ENCODE results near the gene CFAP68. TPM values are rescaled to one million over a fixed set of nuclear protein-coding genes. Genes with fewer than 3 reads are reported as not detected.
"Not testable (repeated sequence)": the region's sequence is repeated elsewhere in the genome, so short reads cannot be mapped to it uniquely, and the experiment has no call there.

Gene CFAP68
- total RNA-seq, 1 donor from 2014 or later, result 9.6 TPM

- no peak for DNase-seq (ENCODE audit: extremely low read depth, low read depth, low spot score)
These were observed 9.2 kb upstream of the CFAP68 start for GRCh38 chr11:111870113-111870512.

- no peak for DNase-seq (ENCODE audit: extremely low read depth, low read depth, low spot score)
These were observed 8.8 kb upstream of the CFAP68 start for GRCh38 chr11:111870522-111870885.

GRCh38 chr11:111870886-111871692, 8.3 kb upstream of the CFAP68 start, which contains the start of gene ALG9:
TSS of gene ALG9 (minus strand) at chr11:111871581. CDS start at chr11:111871482, 99 bp downstream.
- DNase-seq (ENCODE audit: extremely low read depth, low read depth, low spot score), result no peak

GRCh38 chr11:111871693-111872161, 7.6 kb upstream of the CFAP68 start:
- no peak for DNase-seq (ENCODE audit: extremely low read depth, low read depth, low spot score)

GRCh38 chr11:111878385-111878848, 924 bp upstream of the CFAP68 start:
- peak; percentile 9 for DNase-seq (ENCODE audit: extremely low read depth, low read depth, low spot score)

GRCh38 chr11:111879637-111879960, 258 bp downstream of the CFAP68 start:
- no peak for DNase-seq (ENCODE audit: extremely low read depth, low read depth, low spot score)

GRCh38 chr11:111882202-111882601, 2.9 kb downstream of the CFAP68 start:
- DNase-seq (ENCODE audit: extremely low read depth, low read depth, low spot score), result no peak

GRCh38 chr11:111885053-111885452, 5.7 kb downstream of the CFAP68 start:
- not testable (repeated sequence) for DNase-seq (ENCODE audit: extremely low read depth, low read depth, low spot score)

- DNase-seq (ENCODE audit: extremely low read depth, low read depth, low spot score), result no peak
These were observed 6.7 kb downstream of the CFAP68 start for GRCh38 chr11:111886032-111886431.

- DNase-seq (ENCODE audit: extremely low read depth, low read depth, low spot score), result no peak
These were observed 7.5 kb downstream of the CFAP68 start for GRCh38 chr11:111886844-111887243.

GRCh38 chr11:111905411-111905810, 26.1 kb downstream of the CFAP68 start:
- DNase-seq (ENCODE audit: extremely low read depth, low read depth, low spot score), result no peak

- no peak for DNase-seq (ENCODE audit: extremely low read depth, low read depth, low spot score)
These were observed 27.3 kb downstream of the CFAP68 start for GRCh38 chr11:111906680-111907079.

- DNase-seq (ENCODE audit: extremely low read depth, low read depth, low spot score), result no peak
These were observed 29.4 kb downstream of the CFAP68 start for GRCh38 chr11:111908639-111909305.

GRCh38 chr11:111909378-111909777, 30.0 kb downstream of the CFAP68 start:
- no peak for DNase-seq (ENCODE audit: extremely low read depth, low read depth, low spot score)

GRCh38 chr11:111910676-111911562, 31.6 kb downstream of the CFAP68 start:
- DNase-seq (ENCODE audit: extremely low read depth, low read depth, low spot score), result no peak

- DNase-seq (ENCODE audit: extremely low read depth, low read depth, low spot score), result no peak
These were observed 32.4 kb downstream of the CFAP68 start, which contains the start of gene CRYAB for GRCh38 chr11:111911563-111912401. TSS of gene CRYAB (minus strand) at chr11:111911770. CDS start at chr11:111911724, 46 bp downstream.

- DNase-seq (ENCODE audit: extremely low read depth, low read depth, low spot score), result no peak
These were observed 33.2 kb downstream of the CFAP68 start, which contains the start of gene HSPB2 for GRCh38 chr11:111912535-111912934. TSS of gene HSPB2 (plus strand) at chr11:111912734. CDS start at chr11:111912830, 96 bp downstream.

GRCh38 chr11:111913031-111913861, 33.9 kb downstream of the CFAP68 start:
- no peak for DNase-seq (ENCODE audit: extremely low read depth, low read depth, low spot score)

- DNase-seq (ENCODE audit: extremely low read depth, low read depth, low spot score), result no peak
These were observed 34.7 kb downstream of the CFAP68 start for GRCh38 chr11:111913997-111914396.
